ENCODE measurements around the gene CYP24A1.

DNA sequence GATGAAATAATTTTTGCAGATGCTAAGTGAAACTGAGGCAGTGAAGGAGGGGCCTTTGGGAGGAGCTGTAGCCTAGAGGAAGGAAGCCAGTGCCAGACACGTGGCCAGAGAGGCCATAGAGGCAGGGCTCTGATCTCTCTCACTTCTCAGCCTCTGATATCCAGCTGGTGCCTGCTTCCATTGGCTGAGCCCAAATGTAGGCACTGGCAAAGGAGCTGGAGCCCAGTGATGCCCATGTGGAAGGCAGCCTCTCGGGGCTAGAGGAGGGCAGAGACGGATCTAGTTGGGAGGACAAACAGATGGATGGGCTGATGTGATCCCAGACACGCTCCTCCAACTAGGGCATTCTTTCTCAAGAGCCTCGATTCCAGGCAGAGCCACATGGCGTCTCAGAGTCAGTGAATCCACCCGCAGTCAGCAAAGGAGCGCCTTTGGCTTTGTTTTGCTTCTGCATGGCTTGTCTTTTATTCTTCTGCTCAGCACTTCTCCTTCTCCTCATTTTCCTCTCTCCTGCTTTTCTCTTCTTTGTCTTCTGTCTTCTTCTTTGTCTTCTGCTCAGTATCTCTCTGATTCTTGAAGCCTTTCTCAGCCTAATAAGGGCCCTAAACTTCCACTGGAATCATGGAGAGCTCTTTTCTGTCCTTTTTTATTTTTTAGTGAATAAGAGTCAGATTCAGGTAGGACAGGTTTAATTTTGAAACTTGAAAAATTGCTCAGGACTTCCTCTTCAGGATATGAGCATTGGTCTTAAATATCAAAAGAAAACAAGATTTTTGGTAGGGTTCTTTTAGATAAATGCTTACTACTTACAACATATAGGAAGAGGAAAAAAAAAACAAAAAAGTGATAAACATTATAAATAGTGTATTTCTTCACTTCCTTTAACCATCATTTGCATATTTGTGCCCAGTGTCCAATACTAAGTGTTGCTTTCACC, 41.8 kb downstream of the CYP24A1 start:
- TF ChIP-seq POLR2AphosphoS5 (IDR thresholded peaks at IDR 0.05; ENCODE audit: low read depth, low read length) (no peak), SIN3A (IDR thresholded peaks at IDR 0.05; ENCODE audit: borderline replicate concordance, insufficient read depth, low read length) (no peak), TAF1 (IDR thresholded peaks at IDR 0.05; ENCODE audit: borderline replicate concordance, insufficient read depth, low read length) (no peak), FOXP2 (optimal IDR thresholded peaks at IDR 0.05; ENCODE audit: borderline replicate concordance, extremely low read depth, extremely low read length, insufficient read depth) (no peak)
- TF ChIP-seq, protein P1, sequence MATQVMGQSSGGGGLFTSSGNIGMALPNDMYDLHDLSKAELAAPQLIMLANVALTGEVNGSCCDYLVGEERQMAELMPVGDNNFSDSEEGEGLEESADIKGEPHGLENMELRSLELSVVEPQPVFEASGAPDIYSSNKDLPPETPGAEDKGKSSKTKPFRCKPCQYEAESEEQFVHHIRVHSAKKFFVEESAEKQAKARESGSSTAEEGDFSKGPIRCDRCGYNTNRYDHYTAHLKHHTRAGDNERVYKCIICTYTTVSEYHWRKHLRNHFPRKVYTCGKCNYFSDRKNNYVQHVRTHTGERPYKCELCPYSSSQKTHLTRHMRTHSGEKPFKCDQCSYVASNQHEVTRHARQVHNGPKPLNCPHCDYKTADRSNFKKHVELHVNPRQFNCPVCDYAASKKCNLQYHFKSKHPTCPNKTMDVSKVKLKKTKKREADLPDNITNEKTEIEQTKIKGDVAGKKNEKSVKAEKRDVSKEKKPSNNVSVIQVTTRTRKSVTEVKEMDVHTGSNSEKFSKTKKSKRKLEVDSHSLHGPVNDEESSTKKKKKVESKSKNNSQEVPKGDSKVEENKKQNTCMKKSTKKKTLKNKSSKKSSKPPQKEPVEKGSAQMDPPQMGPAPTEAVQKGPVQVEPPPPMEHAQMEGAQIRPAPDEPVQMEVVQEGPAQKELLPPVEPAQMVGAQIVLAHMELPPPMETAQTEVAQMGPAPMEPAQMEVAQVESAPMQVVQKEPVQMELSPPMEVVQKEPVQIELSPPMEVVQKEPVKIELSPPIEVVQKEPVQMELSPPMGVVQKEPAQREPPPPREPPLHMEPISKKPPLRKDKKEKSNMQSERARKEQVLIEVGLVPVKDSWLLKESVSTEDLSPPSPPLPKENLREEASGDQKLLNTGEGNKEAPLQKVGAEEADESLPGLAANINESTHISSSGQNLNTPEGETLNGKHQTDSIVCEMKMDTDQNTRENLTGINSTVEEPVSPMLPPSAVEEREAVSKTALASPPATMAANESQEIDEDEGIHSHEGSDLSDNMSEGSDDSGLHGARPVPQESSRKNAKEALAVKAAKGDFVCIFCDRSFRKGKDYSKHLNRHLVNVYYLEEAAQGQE (IDR thresholded peaks at IDR 0.05; ENCODE audit: insufficient read depth in 1 of 2, low read depth in 2 of 2, low read length in 2 of 2), result no peak

All from PFSK-1 (cell line).